Gastroesophageal sphincter (tissue), 4 donors: ENCODE measurements around the gene TATDN3. TPM values are rescaled to one million over a fixed set of nuclear protein-coding genes. Genes with fewer than 3 reads are reported as not detected.

Source experiments
- ATAC-seq: fragments of 150-250 bp; one replicate; pipeline ENCODE4 v1.9.1; 2016; ENCODE audit warnings: mild to moderate bottlenecking, moderate library complexity
- H3K27ac ChIP-seq, 4 donors: fragments of 200-600 bp; sonication (generic) in 3 of 4; 1 replicate in 3 of 4; 2 replicates in 1 of 4; pipeline ENCODE4 v1.5.1; 2016 to 2019
- H3K27me3 ChIP-seq: fragments of 200-600 bp; sonication (generic); one replicate; pipeline ENCODE4 v1.5.1; 2019
- H3K36me3 ChIP-seq, 2 donors: fragments of 200-600 bp; sonication (generic); one replicate each; pipeline ENCODE4 v1.5.1; 2019; ENCODE audit warnings: control low read depth in 1 of 2
- H3K4me1 ChIP-seq, 3 donors: fragments of 200-600 bp; sonication (generic); 1 replicate in 2 of 3; 2 replicates in 1 of 3; pipeline ENCODE4 v1.5.1; 2016 to 2019; ENCODE audit warnings: control low read depth in 2 of 3
- H3K4me3 ChIP-seq, 2 donors: fragments of 200-600 bp; sonication (generic); one replicate each; pipeline ENCODE4 v1.5.1; 2019; ENCODE audit warnings: mild to moderate bottlenecking in 1 of 2, moderate library complexity in 1 of 2
- H3K9me3 ChIP-seq, 3 donors: fragments of 200-600 bp; sonication (generic); one replicate each; pipeline ENCODE4 v1.5.1; 2017 to 2019; ENCODE audit warnings: control low read depth in 2 of 3
- EP300 ChIP-seq: sonication (generic); formaldehyde crosslinking; IDR thresholded peaks from one replicate; pipeline ENCODE4 v1.6.1; 2017; ENCODE audit warnings: antibody characterized with exemption, mild to moderate bottlenecking
- POLR2A ChIP-seq, 2 donors: fragments of 450-650 bp; IDR thresholded peaks; one replicate each; pipeline ENCODE4 v1.6.1; 2017; ENCODE audit warnings: antibody characterized with exemption in 2 of 2, mild to moderate bottlenecking in 2 of 2, moderate library complexity in 1 of 2
- POLR2AphosphoS5 ChIP-seq: sonication (generic); formaldehyde crosslinking; IDR thresholded peaks from one replicate; pipeline ENCODE4 v1.6.1; 2017; ENCODE audit warnings: antibody characterized with exemption
- WGBS, 2 donors: methylation state at CpG; one replicate each; pipeline ENCODE4 v1.1.5; 2018; ENCODE audit warnings: low coverage in 1 of 2; 5-methylcytosine and 5-hydroxymethylcytosine counted together
- total RNA-seq, 4 donors: library from RNA; depleted of rRNA; stranded (reverse); fragments of >200 nt; gene quantifications; one replicate each; pipeline ENCODE4 v1.1.0, GENCODE V29; 2016
- TF ChIP-seq, protein P1 (sequence below), 4 experiments: fragments of 200-600 bp in 2 of 4; fragments of 450-650 bp in 2 of 4; sonication (generic) in 1 of 4; IDR thresholded peaks; one replicate each; pipeline ENCODE4 v1.5.1; 2017 to 2019; ENCODE audit warnings: antibody characterized with exemption in 4 of 4, mild to moderate bottlenecking in 2 of 4, moderate library complexity in 2 of 4

The TATDN3 gene
- total RNA-seq, 4 donors from 2014 or later = 7.9 to 23.0 (median 9.9) TPM

DNA sequence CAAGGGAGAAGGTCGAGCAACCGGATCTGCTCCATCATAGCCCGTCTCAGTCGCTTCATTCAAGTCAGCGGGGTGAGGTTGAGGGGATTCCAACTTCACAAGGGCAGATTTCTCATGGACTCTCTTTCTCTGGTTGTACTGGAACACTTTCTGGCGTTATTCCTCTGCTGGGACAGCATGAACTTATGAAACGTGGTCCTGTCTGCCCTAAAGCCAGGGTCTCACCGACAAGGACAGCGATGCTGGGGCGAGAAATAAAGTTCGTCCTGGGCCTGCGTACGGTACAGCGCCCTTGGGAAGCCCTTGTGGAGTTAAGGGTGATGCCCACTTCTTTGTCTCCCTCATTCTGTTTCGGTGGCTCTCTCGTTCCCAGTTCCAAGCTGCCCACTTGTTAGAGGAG, 65.1 kb downstream of the TATDN3 start:
- H3K27ac ChIP-seq = peak overlapping the region in 2 of 4 donors; percentile 93 to 94
- no peaks in the 10 kb centered on the region for H3K36me3 ChIP-seq
- H3K27me3 ChIP-seq = no peaks in the 10 kb centered on the region
- no peak overlapping the region for H3K4me3 ChIP-seq
- ATAC-seq = no peak
- no peaks in the 10 kb centered on the region for H3K9me3 ChIP-seq
- WGBS, 2 donors = 84 to 96% methylated on average over 10 to 11 of the region's 16 CpGs
- TF ChIP-seq POLR2A (IDR thresholded peaks at IDR 0.05) = no peak
- TF ChIP-seq, protein P1, sequence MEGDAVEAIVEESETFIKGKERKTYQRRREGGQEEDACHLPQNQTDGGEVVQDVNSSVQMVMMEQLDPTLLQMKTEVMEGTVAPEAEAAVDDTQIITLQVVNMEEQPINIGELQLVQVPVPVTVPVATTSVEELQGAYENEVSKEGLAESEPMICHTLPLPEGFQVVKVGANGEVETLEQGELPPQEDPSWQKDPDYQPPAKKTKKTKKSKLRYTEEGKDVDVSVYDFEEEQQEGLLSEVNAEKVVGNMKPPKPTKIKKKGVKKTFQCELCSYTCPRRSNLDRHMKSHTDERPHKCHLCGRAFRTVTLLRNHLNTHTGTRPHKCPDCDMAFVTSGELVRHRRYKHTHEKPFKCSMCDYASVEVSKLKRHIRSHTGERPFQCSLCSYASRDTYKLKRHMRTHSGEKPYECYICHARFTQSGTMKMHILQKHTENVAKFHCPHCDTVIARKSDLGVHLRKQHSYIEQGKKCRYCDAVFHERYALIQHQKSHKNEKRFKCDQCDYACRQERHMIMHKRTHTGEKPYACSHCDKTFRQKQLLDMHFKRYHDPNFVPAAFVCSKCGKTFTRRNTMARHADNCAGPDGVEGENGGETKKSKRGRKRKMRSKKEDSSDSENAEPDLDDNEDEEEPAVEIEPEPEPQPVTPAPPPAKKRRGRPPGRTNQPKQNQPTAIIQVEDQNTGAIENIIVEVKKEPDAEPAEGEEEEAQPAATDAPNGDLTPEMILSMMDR (IDR thresholded peaks at IDR 0.05) = no peak
- TF ChIP-seq EP300 = no peak
- no peak for TF ChIP-seq POLR2AphosphoS5
- H3K4me1 ChIP-seq = peaks cover 0 to 43% (median 4%) of the 10 kb centered on the region in 3 donors

- no peak for TF ChIP-seq EP300
- TF ChIP-seq POLR2AphosphoS5 = peak; percentile 82
- TF ChIP-seq POLR2A (IDR thresholded peaks at IDR 0.05) = peak; percentile 54 to 60
- TF ChIP-seq, protein P1 (IDR thresholded peaks at IDR 0.05) = no peak
- Histone ChIP-seq H3K36me3 (no peaks in the 10 kb centered on the region), H3K27ac (peak within 1 kb of the TSS; percentile 68 to 94 (median 88)), H3K4me3 (peak within 1 kb of the TSS; percentile 90 to 97), H3K4me1 (peaks cover 0 to 47% (median 4%) of the 10 kb centered on the region in 3 donors), H3K9me3 (no peaks in the 10 kb centered on the region), H3K27me3 (no peaks in the 10 kb centered on the region)
- WGBS, 2 donors = no CpG with 5 or more reads among the region's 54 CpGs
- ATAC-seq = peak; percentile 100
Measured at GRCh38 chr1:212857992-212858460, 66.3 kb downstream of the TATDN3 start, which contains the start of gene FLVCR1. FLVCR1 (plus strand) TSS chr1:212858275; CDS start chr1:212858453, 178 bp downstream.

- no peaks in the 10 kb centered on the region for H3K36me3 ChIP-seq
- H3K9me3 ChIP-seq = no peaks in the 10 kb centered on the region
- H3K27me3 ChIP-seq = no peaks in the 10 kb centered on the region
- 10 to 38% methylated on average over 4 to 5 of the region's 54 CpGs for WGBS, 2 donors
- peak; percentile 28 for ATAC-seq
- H3K4me3 ChIP-seq = peak overlapping the region; percentile 90 to 97
- TF ChIP-seq POLR2AphosphoS5 (no peak), EP300 (no peak), POLR2A (IDR thresholded peaks at IDR 0.05) (no peak)
- TF ChIP-seq, protein P1 (IDR thresholded peaks at IDR 0.05) = no peak
- H3K27ac ChIP-seq = peak overlapping the region; percentile 68 to 94 (median 88)
- H3K4me1 ChIP-seq = peaks cover 0 to 47% (median 4%) of the 10 kb centered on the region in 3 donors
Measured at GRCh38 chr1:212858461-212859265, 67.0 kb downstream of the TATDN3 start.

GRCh38 chr1:212860713-212861581, 69.3 kb downstream of the TATDN3 start:
- TF ChIP-seq POLR2AphosphoS5 = no peak
- TF ChIP-seq, protein P1 (IDR thresholded peaks at IDR 0.05) = no peak
- TF ChIP-seq EP300 = no peak
- no peak for TF ChIP-seq POLR2A (IDR thresholded peaks at IDR 0.05)
- Histone ChIP-seq H3K4me1 (peaks cover 0 to 51% (median 4%) of the 10 kb centered on the region in 3 donors), H3K9me3 (no peaks in the 10 kb centered on the region), H3K27me3 (no peaks in the 10 kb centered on the region), H3K4me3 (no peak overlapping the region), H3K27ac (no peak overlapping the region), H3K36me3 (peaks cover 0 to 11% of the 10 kb centered on the region in 2 donors)
- no peak for ATAC-seq
- 70 to 82% methylated on average over 5 of the region's 5 CpGs for WGBS, 2 donors
